Subcutaneous abdominal adipose tissue (tissue), 5 donors: ENCODE results near the gene PHYKPL.

Experiments used
- H3K27ac ChIP-seq: one replicate; pipeline ENCODE4 v1.7.0; 2013; ENCODE audit warnings: low read depth, mild to moderate bottlenecking, inconsistent platforms, low read length, moderate library complexity
- H3K27me3 ChIP-seq, 5 donors: one replicate each; pipeline ENCODE4 v1.7.0; 2013; ENCODE audit warnings: low read length in 5 of 5, inconsistent platforms in 1 of 5; ENCODE audit not compliant: control insufficient read depth in 5 of 5, insufficient read depth in 4 of 5
- H3K36me3 ChIP-seq, 5 donors: one replicate each; pipeline ENCODE4 v1.7.0; 2013; ENCODE audit warnings: low read length in 5 of 5; ENCODE audit not compliant: control insufficient read depth in 5 of 5, insufficient read depth in 5 of 5
- H3K4me1 ChIP-seq, 5 donors: one replicate each; pipeline ENCODE4 v1.7.0; 2013; ENCODE audit warnings: low read length in 5 of 5, mild to moderate bottlenecking in 3 of 5, moderate library complexity in 1 of 5; ENCODE audit not compliant: control insufficient read depth in 5 of 5, insufficient read depth in 5 of 5
- H3K4me3 ChIP-seq, 5 donors: one replicate each; pipeline ENCODE4 v1.7.0; 2013; ENCODE audit warnings: low read length in 5 of 5, low read depth in 1 of 5
- H3K9ac ChIP-seq, 5 donors: one replicate each; pipeline ENCODE4 v1.7.0; 2013; ENCODE audit warnings: low read length in 5 of 5, mild to moderate bottlenecking in 4 of 5, moderate library complexity in 3 of 5
- H3K9me3 ChIP-seq, 5 donors: one replicate each; pipeline ENCODE4 v1.7.0; 2013; ENCODE audit warnings: low read length in 5 of 5; ENCODE audit not compliant: control insufficient read depth in 5 of 5
- donor health status: healthy.
- donor health status: healthy.
- donor health status: healthy.
- donor health status: healthy.
- donor health status: healthy.

PHYKPL gene

GRCh38 chr5:178180141-178180863 is 52.3 kb downstream of the PHYKPL start:
- H3K9me3 ChIP-seq: peaks cover 0 to 3% (median 0%) of the 10 kb centered on the region in 5 donors
- peaks cover 0 to 10% (median 2%) of the 10 kb centered on the region in 5 donors for H3K27me3 ChIP-seq
- H3K27ac ChIP-seq: no peak overlapping the region
- no peaks in the 10 kb centered on the region for H3K4me1 ChIP-seq
- H3K4me3 ChIP-seq: no peak overlapping the region
- H3K36me3 ChIP-seq: no peaks in the 10 kb centered on the region
- no peak overlapping the region for H3K9ac ChIP-seq

GRCh38 chr5:178177569-178177968 is 55.0 kb downstream of the PHYKPL start:
- Histone ChIP-seq H3K9ac (no peak overlapping the region), H3K36me3 (no peaks in the 10 kb centered on the region), H3K27me3 (peaks cover 0 to 10% (median 2%) of the 10 kb centered on the region in 5 donors), H3K27ac (no peak overlapping the region), H3K4me3 (no peak overlapping the region), H3K9me3 (peaks cover 0 to 3% (median 0%) of the 10 kb centered on the region in 5 donors), H3K4me1 (no peaks in the 10 kb centered on the region)

GRCh38 chr5:178176791-178177190 is 55.8 kb downstream of the PHYKPL start:
- Histone ChIP-seq H3K4me3 (no peak overlapping the region), H3K9me3 (peaks cover 0 to 3% (median 0%) of the 10 kb centered on the region in 5 donors), H3K4me1 (no peaks in the 10 kb centered on the region), H3K36me3 (no peaks in the 10 kb centered on the region), H3K27ac (no peak overlapping the region), H3K27me3 (peaks cover 0 to 10% (median 2%) of the 10 kb centered on the region in 5 donors), H3K9ac (no peak overlapping the region)

- Histone ChIP-seq H3K9me3 (peaks cover 0 to 2% (median 0%) of the 10 kb centered on the region in 5 donors), H3K4me3 (no peak overlapping the region), H3K9ac (no peak overlapping the region), H3K4me1 (no peaks in the 10 kb centered on the region), H3K36me3 (no peaks in the 10 kb centered on the region), H3K27ac (no peak overlapping the region), H3K27me3 (peaks cover 0 to under 1% (median 0%) of the 10 kb centered on the region in 5 donors)
Measured at GRCh38 chr5:178174456-178174855, 58.1 kb downstream of the PHYKPL start.

- no peak overlapping the region for H3K9ac ChIP-seq
- no peaks in the 10 kb centered on the region for H3K4me1 ChIP-seq
- no peak overlapping the region for H3K4me3 ChIP-seq
- H3K27ac ChIP-seq: no peak overlapping the region
- no peaks in the 10 kb centered on the region for H3K9me3 ChIP-seq
- H3K27me3 ChIP-seq: peaks cover 0 to 8% (median 5%) of the 10 kb centered on the region in 5 donors
- no peaks in the 10 kb centered on the region for H3K36me3 ChIP-seq
Measured at GRCh38 chr5:178170455-178170854, 62.1 kb downstream of the PHYKPL start.

- Histone ChIP-seq H3K36me3 (no peaks in the 10 kb centered on the region), H3K9ac (no peak overlapping the region), H3K9me3 (no peaks in the 10 kb centered on the region), H3K4me1 (peaks cover 0 to 7% (median 6%) of the 10 kb centered on the region in 5 donors), H3K27ac (no peak overlapping the region), H3K27me3 (peaks cover 11 to 21% (median 17%) of the 10 kb centered on the region in 5 donors), H3K4me3 (no peak overlapping the region)
Measured at GRCh38 chr5:178165581-178165980, 67.0 kb downstream of the PHYKPL start.

GRCh38 chr5:178163772-178164735 is 68.5 kb downstream of the PHYKPL start:
- Histone ChIP-seq H3K4me1 (peaks cover 0 to 7% (median 6%) of the 10 kb centered on the region in 5 donors), H3K9ac (no peak overlapping the region), H3K27me3 (peaks cover 11 to 21% (median 17%) of the 10 kb centered on the region in 5 donors), H3K27ac (no peak overlapping the region), H3K36me3 (no peaks in the 10 kb centered on the region), H3K9me3 (no peaks in the 10 kb centered on the region), H3K4me3 (peak overlapping the region in 3 of 5 donors; percentile 13 to 47 (median 23))

- Histone ChIP-seq H3K27ac (no peak overlapping the region), H3K9ac (no peak overlapping the region), H3K36me3 (no peaks in the 10 kb centered on the region), H3K4me1 (peaks cover 0 to 7% (median 6%) of the 10 kb centered on the region in 5 donors), H3K9me3 (no peaks in the 10 kb centered on the region), H3K27me3 (peaks cover 11 to 21% (median 17%) of the 10 kb centered on the region in 5 donors), H3K4me3 (no peak overlapping the region)
Measured at GRCh38 chr5:178162481-178162880, 70.1 kb downstream of the PHYKPL start.

- peaks cover 4 to 13% (median 11%) of the 10 kb centered on the region in 5 donors for H3K27me3 ChIP-seq
- no peaks in the 10 kb centered on the region for H3K9me3 ChIP-seq
- no peak overlapping the region for H3K27ac ChIP-seq
- no peak overlapping the region for H3K9ac ChIP-seq
- no peak overlapping the region for H3K4me3 ChIP-seq
- peaks cover 0 to 7% (median 6%) of the 10 kb centered on the region in 5 donors for H3K4me1 ChIP-seq
- no peaks in the 10 kb centered on the region for H3K36me3 ChIP-seq
Measured at GRCh38 chr5:178160176-178160575, 72.4 kb downstream of the PHYKPL start.
